ENCODE data around the gene GABBR2. TPM values are rescaled to one million over a fixed set of nuclear protein-coding genes. Genes with fewer than 3 reads are reported as not detected.

GABBR2 gene
- total RNA-seq, 3 donors from 2014 or later = not detected

- H3K36me3 Mint-ChIP-seq (ENCODE audit: insufficient read depth) = no peaks in the 10 kb centered on the region
- H3K27me3 Mint-ChIP-seq (ENCODE audit: low read depth) = no peaks in the 10 kb centered on the region
- no peak for ATAC-seq
- no peak overlapping the region for H3K4me3 Mint-ChIP-seq
- H3K9me3 Mint-ChIP-seq = no peaks in the 10 kb centered on the region
- no peak for DNase-seq
- H3K4me1 Mint-ChIP-seq (ENCODE audit: low read depth) = no peaks in the 10 kb centered on the region
These were observed 397.2 kb downstream of the GABBR2 start for GRCh38 chr9:98311541-98311940.

GRCh38 chr9:98310752-98311392, 397.9 kb downstream of the GABBR2 start:
- DNase-seq (no peak), ATAC-seq (no peak)
- Mint-ChIP-seq H3K27me3 (ENCODE audit: low read depth) (no peaks in the 10 kb centered on the region), H3K4me3 (no peak overlapping the region), H3K4me1 (ENCODE audit: low read depth) (no peaks in the 10 kb centered on the region), H3K36me3 (ENCODE audit: insufficient read depth) (no peaks in the 10 kb centered on the region), H3K9me3 (no peaks in the 10 kb centered on the region)

- Mint-ChIP-seq H3K9me3 (no peaks in the 10 kb centered on the region), H3K4me3 (no peak overlapping the region), H3K27me3 (ENCODE audit: low read depth) (no peaks in the 10 kb centered on the region), H3K4me1 (ENCODE audit: low read depth) (no peaks in the 10 kb centered on the region), H3K36me3 (ENCODE audit: insufficient read depth) (no peaks in the 10 kb centered on the region)
- no peak for ATAC-seq
- DNase-seq = no peak
These were observed 402.2 kb downstream of the GABBR2 start for GRCh38 chr9:98306384-98307145.

- Mint-ChIP-seq H3K27me3 (ENCODE audit: low read depth) (no peaks in the 10 kb centered on the region), H3K36me3 (ENCODE audit: insufficient read depth) (no peaks in the 10 kb centered on the region), H3K9me3 (no peaks in the 10 kb centered on the region), H3K4me1 (ENCODE audit: low read depth) (no peaks in the 10 kb centered on the region), H3K4me3 (no peak overlapping the region)
- DNase-seq = no peak
- no peak for ATAC-seq
These were observed 404.4 kb downstream of the GABBR2 start for GRCh38 chr9:98304381-98304780.

DNA sequence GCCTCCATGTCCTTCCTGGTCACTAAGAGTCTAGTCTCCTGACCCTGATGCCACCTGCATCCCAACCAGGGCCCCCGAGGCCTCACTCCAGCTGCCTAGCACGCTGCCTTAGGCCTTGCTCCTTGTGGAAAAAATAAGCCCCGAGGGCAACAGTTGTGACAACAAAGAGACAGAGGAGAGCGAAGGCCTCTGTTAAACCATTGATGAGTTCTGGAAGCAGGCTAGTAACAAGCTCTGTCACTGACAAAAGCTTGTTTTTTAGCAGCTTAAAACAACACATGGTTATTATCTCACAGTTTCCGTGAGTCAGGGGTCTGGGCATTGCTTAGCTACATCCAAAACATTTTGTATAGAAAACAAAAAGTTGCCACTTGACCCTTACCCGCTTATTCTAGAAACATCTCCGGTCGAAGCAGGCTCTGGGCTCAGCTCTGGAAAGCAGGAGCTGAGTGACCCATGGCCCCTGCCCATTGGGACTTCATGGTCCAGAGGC, 405.1 kb downstream of the GABBR2 start:
- DNase-seq = no peak
- no peak for ATAC-seq
- H3K4me3 Mint-ChIP-seq = no peak overlapping the region
- H3K36me3 Mint-ChIP-seq (ENCODE audit: insufficient read depth) = no peaks in the 10 kb centered on the region
- H3K27me3 Mint-ChIP-seq (ENCODE audit: low read depth) = no peaks in the 10 kb centered on the region
- H3K9me3 Mint-ChIP-seq = no peaks in the 10 kb centered on the region
- no peaks in the 10 kb centered on the region for H3K4me1 Mint-ChIP-seq (ENCODE audit: low read depth)

- Mint-ChIP-seq H3K4me1 (ENCODE audit: low read depth) (no peaks in the 10 kb centered on the region), H3K9me3 (no peaks in the 10 kb centered on the region), H3K4me3 (no peak overlapping the region), H3K27me3 (ENCODE audit: low read depth) (no peaks in the 10 kb centered on the region), H3K36me3 (ENCODE audit: insufficient read depth) (no peaks in the 10 kb centered on the region)
- DNase-seq (no peak), ATAC-seq (no peak)
These were observed 405.6 kb downstream of the GABBR2 start for GRCh38 chr9:98302938-98303632.

DNA sequence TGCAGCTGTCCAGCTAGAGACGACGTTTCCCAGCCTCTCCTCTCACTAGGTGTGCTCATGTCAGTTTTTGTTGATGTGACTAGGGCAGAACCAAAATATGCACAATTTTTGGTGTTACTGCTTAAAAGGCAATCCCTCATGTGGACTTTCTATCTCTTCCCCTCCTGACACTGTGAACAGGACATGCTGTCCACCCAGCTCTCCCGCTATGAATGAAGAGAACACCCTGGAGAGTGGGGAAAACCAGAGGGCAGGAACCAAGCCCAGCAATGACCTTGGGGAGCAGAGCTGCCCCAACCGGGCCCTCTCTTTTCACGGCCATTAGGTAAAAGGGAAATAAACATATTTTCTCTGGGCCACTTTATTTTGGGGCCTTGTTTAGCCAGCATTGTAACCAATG, 406.6 kb downstream of the GABBR2 start:
- no peak for ATAC-seq
- DNase-seq = no peak
- Mint-ChIP-seq H3K4me3 (no peak overlapping the region), H3K4me1 (ENCODE audit: low read depth) (no peaks in the 10 kb centered on the region), H3K9me3 (no peaks in the 10 kb centered on the region), H3K36me3 (ENCODE audit: insufficient read depth) (no peaks in the 10 kb centered on the region), H3K27me3 (ENCODE audit: low read depth) (no peaks in the 10 kb centered on the region)

GRCh38 chr9:98300611-98301010, 408.1 kb downstream of the GABBR2 start:
- Mint-ChIP-seq H3K36me3 (ENCODE audit: insufficient read depth) (no peaks in the 10 kb centered on the region), H3K4me1 (ENCODE audit: low read depth) (no peaks in the 10 kb centered on the region), H3K27me3 (ENCODE audit: low read depth) (peaks cover 3% of the 10 kb centered on the region), H3K9me3 (no peaks in the 10 kb centered on the region), H3K4me3 (no peak overlapping the region)
- no peak for DNase-seq
- ATAC-seq = no peak

DNA sequence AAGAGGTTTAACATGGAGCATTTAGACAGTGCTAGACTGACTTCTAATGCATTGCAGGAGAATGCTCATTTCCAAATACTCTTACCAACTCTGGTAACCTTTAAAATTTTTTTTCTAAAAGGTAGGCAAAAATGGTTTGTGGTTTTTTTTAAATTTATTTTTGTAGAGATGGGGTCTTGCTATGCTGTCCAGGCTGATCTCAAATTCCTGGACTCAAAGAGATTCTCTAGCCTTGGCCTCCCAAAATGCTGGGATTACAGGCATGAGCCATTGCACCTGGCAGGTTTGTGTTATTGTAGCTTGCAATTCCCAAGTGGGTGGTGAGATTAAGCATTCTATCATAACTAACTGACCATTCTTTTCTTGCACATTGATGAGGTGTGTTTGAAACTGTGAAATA, 410.3 kb downstream of the GABBR2 start:
- Mint-ChIP-seq H3K4me1 (ENCODE audit: low read depth) (no peaks in the 10 kb centered on the region), H3K4me3 (no peak overlapping the region), H3K9me3 (no peaks in the 10 kb centered on the region), H3K27me3 (ENCODE audit: low read depth) (peaks cover 4% of the 10 kb centered on the region), H3K36me3 (ENCODE audit: insufficient read depth) (no peaks in the 10 kb centered on the region)
- DNase-seq (no peak), ATAC-seq (no peak)

DNA sequence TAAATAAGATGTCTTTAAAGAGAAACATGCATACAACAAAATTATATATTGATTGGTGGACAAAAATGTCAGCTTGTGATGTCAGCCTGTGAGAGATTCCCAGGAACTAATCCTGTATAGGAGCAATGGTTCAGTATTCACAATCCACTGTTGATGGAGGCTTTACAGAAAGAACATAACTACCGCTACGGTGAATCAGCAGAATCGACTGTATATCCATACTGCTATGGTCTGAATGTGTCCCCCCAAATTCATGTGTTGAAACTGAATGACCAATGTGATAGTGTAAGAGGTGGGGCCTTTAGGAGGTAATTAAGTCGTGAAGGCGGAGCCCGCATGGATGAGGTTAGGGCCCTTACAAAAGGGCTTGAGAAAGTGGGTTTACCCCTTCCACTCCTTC, 412.9 kb downstream of the GABBR2 start:
- no peak for ATAC-seq
- Mint-ChIP-seq H3K27me3 (ENCODE audit: low read depth) (peaks cover 4% of the 10 kb centered on the region), H3K36me3 (ENCODE audit: insufficient read depth) (no peaks in the 10 kb centered on the region), H3K9me3 (no peaks in the 10 kb centered on the region), H3K4me3 (no peak overlapping the region), H3K4me1 (ENCODE audit: low read depth) (no peaks in the 10 kb centered on the region)
- DNase-seq = no peak

- Mint-ChIP-seq H3K9me3 (no peaks in the 10 kb centered on the region), H3K4me3 (no peak overlapping the region), H3K36me3 (ENCODE audit: insufficient read depth) (no peaks in the 10 kb centered on the region), H3K27me3 (ENCODE audit: low read depth) (peaks cover 4% of the 10 kb centered on the region), H3K4me1 (ENCODE audit: low read depth) (no peaks in the 10 kb centered on the region)
- no peak for DNase-seq
- no peak for ATAC-seq
These were observed 416.9 kb downstream of the GABBR2 start for GRCh38 chr9:98291820-98292219.

DNA sequence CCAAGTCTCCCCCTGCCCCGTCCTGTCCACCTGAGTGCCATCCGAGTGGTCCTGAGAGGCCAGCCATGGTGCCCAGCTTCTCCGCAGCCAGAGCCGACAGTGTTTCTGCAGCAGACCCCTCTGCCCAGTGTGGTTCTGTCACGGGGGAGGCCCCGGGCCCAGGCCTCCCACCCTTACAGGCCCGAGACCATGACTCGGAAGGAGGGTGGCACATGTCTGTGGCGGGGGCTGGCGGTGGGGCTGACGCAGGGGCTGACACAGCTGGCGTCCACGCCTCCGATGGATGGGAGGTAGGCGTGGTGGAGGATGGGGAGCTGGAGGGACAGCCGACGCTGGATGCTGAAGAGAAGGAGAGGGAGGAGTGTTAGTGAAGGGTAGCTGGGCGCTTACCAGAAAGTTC, 418.3 kb downstream of the GABBR2 start:
- Mint-ChIP-seq H3K9me3 (no peaks in the 10 kb centered on the region), H3K4me3 (no peak overlapping the region), H3K4me1 (ENCODE audit: low read depth) (no peaks in the 10 kb centered on the region), H3K27me3 (ENCODE audit: low read depth) (no peaks in the 10 kb centered on the region), H3K36me3 (ENCODE audit: insufficient read depth) (no peaks in the 10 kb centered on the region)
- ATAC-seq (no peak), DNase-seq (no peak)

DNA sequence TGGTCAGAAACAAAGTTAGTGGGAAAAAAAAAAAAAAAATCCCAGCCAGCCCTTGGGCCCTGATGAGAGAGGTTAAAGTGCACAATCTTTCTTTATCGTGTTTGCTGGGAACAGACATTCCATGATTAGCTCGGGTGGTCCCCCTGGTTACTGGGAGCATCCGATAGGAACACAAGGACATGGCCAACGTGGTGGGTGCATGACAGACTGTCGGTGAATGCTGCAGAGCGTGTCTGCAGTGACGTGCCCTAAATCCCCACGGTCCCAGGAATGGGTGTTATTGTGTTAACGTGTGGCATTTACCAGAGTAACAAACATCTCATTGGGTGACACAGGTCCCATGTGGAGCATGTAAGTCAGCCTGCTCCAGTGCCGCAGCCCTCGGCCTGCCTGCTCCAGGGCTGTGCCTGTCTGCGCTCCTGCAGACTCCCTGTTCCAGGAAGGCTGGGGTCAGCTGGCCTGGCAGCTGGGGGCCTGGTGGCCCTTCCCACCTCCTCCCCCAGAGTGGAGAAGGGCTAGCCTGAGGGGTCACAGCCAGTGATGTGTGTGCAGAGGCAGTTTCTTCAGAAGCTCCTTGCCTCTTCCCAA, 419.0 kb downstream of the GABBR2 start:
- ATAC-seq = no peak
- no peaks in the 10 kb centered on the region for H3K36me3 Mint-ChIP-seq (ENCODE audit: insufficient read depth)
- no peak for DNase-seq
- no peaks in the 10 kb centered on the region for H3K9me3 Mint-ChIP-seq
- H3K27me3 Mint-ChIP-seq (ENCODE audit: low read depth) = no peaks in the 10 kb centered on the region
- H3K4me3 Mint-ChIP-seq = no peak overlapping the region
- H3K4me1 Mint-ChIP-seq (ENCODE audit: low read depth) = no peaks in the 10 kb centered on the region

- ATAC-seq (no peak), DNase-seq (no peak)
- Mint-ChIP-seq H3K9me3 (no peaks in the 10 kb centered on the region), H3K4me1 (ENCODE audit: low read depth) (no peaks in the 10 kb centered on the region), H3K36me3 (ENCODE audit: insufficient read depth) (no peaks in the 10 kb centered on the region), H3K27me3 (ENCODE audit: low read depth) (no peaks in the 10 kb centered on the region), H3K4me3 (no peak overlapping the region)
These were observed 419.9 kb downstream of the GABBR2 start for GRCh38 chr9:98288881-98289280.

Measured in activated T-cell treated with anti-CD3 and anti-CD28 coated beads, Interleukin-2, amount 50 U/mL, for 4 hours (primary cell).